Dedifferentiated amniotic fluid mesenchymal stem cell (primary cell): Measurements from ENCODE around the gene RNF6.

Experiments used
- DNase-seq: peaks from one replicate; pipeline ENCODE4 v3.0.0-alpha.2; 2016; ENCODE audit errors: extremely low spot score

The RNF6 gene

DNA sequence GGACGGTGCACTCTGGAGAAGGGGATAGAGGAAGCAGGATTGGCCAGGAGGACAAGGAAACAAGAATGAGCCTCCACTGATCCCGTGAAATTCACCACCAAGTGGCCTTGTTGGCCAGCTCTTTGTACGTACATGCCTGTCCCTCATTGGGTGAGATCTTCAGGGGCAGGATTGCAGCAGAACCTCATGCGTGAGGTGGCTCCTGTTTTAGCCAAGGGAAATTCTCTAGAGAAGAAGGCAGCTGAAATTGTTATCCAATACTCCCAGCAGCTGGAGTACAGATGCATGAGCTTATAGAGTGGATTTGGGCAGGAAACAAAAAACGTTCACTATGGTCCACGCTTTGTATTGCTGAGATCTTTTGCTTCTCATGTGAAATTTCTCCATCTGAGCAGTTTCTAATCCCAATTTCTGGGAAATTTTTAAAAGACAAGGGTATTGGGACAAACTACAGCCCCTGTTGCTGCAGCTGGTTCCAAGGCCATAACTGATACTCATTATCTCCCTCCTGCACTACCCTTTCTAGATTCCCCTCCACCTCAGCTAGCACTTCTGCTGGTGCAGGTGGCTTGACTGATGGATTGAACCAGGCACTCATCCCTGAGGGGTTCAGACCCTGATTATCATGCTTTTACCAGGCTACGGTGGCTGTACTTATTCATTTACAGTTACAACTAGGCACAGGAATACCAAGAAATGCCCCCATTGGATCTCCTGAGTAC lies 3.9 kb upstream of the RNF6 start:
- DNase-seq: no peak

DNA sequence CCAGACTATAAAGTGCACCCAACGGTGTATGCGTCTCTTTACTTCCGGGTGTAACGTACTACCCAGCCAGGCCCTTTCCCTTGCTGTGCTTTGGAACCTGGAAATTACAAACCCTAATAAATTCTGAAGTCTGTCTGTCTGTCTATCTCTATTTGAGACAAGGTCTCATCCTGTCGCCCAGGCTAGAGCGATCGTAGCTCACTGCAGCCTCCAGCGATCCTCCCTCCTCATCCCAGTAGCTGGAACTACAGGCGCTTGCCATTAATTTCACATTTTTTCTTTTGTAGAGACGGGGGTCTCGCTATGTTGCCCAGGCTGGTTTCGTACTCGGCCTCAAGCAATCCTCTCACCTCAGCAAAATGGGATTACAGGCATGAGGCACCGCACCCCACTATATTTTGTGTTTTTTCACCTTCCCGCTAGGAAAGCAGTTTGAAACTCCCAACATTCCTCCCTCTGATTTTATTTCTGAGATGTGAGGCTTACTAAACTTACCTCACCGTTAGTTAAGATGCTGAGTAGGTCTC lies 469 bp upstream of the RNF6 start:
- no peak for DNase-seq

- DNase-seq: no peak
These were observed 754 bp downstream of the RNF6 start for GRCh38 chr13:26221399-26221720.

- DNase-seq: no peak
These were observed 1.5 kb downstream of the RNF6 start for GRCh38 chr13:26220575-26220974.

DNA sequence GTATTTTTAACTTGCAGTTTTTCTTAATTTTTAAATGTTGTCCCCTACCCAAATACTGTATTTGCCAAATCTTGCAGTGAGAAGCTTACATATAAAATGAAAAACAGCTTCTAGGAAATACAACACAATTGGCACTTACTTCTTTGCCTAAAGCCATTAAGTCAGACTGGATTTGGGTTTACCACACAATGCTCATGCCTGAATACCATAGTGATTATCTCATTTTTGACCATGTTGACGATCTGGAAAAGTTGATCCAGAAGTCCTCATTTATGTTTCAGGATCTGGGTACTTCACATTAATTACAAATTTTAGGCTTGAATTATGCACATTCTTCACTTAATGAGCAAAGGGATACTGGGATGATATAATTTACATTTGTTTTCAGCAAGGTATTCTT lies 2.4 kb downstream of the RNF6 start:
- no peak for DNase-seq

GRCh38 chr13:26216042-26216441 lies 6.1 kb downstream of the RNF6 start:
- DNase-seq: no peak

DNA sequence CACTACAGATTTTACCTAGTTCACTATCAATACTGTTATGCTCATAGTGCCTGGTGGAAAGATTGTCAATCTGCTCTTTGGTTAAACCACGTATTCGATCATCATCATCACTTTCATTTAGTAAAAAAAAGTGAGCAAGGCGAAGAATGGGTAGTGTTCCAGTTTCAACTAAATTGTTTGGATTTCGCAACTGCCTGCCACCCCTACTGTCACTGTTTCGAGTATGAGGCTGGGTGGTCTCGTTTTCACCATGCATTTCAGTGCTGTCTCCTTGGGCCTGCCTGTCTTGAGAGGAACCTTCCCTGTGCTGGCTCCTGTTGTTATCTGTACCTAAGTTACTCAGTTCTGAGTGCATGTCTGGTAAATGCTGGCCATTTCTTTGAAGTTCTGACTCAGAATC lies 8.1 kb downstream of the RNF6 start:
- DNase-seq: no peak

DNA sequence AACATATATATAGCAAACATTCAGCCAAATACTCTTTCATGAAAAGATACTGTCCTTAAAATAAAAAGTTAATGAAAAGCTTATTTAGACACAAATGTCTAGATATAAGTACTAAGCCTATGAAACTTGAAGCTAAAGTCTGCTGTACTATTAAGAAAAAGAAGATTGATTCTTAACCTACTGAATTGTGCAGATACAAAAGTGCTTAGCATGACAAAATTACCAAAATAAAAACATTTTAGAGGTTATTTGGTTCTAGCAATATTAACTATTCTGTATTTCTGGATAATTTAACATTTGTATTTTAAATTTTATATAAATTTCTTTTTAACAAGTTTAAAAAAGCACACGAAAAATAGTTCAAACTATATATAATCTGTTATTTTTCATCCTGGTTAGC lies 8.8 kb downstream of the RNF6 start:
- DNase-seq: no peak

GRCh38 chr13:26208287-26208686 lies 13.8 kb downstream of the RNF6 start:
- DNase-seq: no peak

GRCh38 chr13:26202365-26202972 lies 19.6 kb downstream of the RNF6 start:
- DNase-seq: no peak

DNA sequence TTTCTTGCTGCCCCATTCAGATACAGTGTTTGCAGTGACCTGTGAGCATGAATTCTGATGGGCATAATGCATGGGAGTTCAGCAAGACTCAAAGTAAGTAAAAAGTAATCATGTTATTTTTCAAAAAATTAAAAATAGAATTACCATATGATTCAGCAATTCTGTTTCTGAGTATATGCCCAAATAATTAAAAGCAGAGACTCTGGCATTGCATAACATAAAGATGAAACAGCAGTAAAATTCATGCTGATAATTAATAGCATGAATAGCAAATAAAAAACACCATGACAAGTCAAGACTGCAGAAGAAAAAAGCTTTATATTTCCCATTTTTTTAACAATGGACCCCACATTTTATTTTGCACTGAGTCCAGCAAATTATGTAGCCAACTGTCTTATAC lies 21.3 kb downstream of the RNF6 start:
- DNase-seq: no peak

- DNase-seq: no peak
These were observed 24.0 kb downstream of the RNF6 start for GRCh38 chr13:26198116-26198515.

DNA sequence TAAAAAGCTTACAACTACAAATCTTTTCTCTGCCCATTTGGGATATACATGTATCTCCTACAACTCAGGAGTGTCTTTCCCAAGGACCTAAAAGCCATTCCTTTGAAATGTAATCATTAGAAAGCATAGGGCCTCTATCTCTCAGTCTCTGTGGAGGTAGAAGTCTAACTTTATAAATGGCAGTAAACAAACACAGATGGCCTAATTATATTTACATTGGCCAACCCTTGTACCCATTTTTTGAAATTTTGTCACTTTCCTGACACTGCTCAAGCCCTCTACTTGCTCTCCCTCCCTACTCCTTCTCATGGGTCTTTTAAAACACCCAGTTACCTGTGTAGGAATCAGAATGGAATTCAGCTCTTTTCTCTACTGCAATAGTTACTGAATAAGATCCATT lies 24.8 kb downstream of the RNF6 start:
- no peak for DNase-seq

- DNase-seq: no peak
These were observed 35.1 kb downstream of the RNF6 start for GRCh38 chr13:26186995-26187394.

GRCh38 chr13:26186118-26186870 lies 35.8 kb downstream of the RNF6 start:
- DNase-seq: peak; percentile 78

- DNase-seq: no peak
These were observed 36.4 kb downstream of the RNF6 start for GRCh38 chr13:26185720-26186117.

GRCh38 chr13:26184791-26185250 lies 37.3 kb downstream of the RNF6 start:
- DNase-seq: peak; percentile 64

DNA sequence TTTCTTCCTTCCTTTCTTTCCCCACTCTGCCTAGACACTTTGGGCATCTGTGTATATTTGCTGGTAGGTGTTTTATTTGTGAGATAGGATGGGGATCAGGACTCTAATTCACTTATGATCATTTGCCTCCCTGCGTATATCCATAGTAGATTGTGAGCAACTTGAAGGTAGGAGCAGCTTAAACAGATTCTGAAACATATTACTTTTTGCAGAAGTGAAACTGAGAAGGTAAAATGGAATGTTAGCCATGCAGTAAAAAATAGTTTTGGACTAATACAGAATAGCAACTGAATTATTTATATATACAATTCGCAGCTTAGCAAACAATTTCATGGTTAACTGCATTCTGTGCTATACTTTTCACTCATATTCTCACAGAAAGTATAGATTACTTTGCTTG lies 38.7 kb downstream of the RNF6 start:
- DNase-seq: no peak

GRCh38 chr13:26179344-26179743 lies 42.8 kb downstream of the RNF6 start:
- no peak for DNase-seq

DNA sequence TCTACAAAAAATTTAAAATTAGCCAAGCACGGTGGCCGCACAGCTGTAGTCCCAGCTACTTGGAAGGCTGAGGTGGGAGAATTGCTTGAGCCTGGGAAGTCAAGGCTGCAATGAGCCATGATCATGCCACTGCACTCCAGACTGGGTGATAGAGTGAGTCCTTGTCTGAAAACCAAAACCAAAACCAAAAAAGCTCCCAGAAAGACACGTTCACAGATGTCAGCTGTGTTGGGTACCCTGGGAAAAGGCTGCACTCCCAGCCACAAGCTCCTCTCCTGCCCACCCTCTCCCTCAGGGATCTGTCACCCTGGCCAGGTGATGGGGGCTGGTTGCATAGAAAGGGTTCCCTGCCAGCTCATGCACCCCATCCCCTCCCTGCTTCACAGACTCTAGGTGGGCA lies 53.3 kb downstream of the RNF6 start:
- no peak for DNase-seq

DNA sequence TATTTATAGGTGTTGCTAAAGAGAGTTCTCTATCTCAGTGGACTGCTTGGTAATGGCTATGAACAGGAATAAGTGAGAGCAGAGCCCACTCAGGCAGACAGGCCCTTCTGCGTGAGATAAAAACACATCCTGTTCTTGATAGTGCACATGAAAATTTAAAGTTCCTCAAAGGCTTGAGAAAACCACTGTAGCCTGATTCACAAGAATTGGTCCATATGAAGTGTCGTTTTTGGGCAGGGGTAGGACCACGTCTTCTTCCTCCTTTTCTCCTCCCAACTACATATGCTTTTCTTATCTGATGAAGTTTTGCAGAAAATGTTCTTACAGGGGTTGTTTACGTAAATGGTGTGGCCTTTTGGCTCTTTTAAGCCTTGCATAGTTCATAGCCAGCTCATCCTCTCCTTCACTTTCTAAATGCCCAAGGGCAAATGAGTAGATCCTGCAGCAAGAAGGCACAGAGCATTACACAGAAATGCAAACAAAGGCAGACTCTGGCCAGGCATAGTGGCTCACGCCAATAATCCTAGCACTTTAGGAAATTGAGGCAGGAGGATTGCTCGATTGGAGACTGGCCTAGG lies 53.8 kb downstream of the RNF6 start:
- DNase-seq: peak; percentile 50

- no peak for DNase-seq
These were observed 58.3 kb downstream of the RNF6 start for GRCh38 chr13:26163812-26164211.
